Trophoblast cell (in vitro differentiated cells and primary cell): Measurements from ENCODE around the gene TRPV5.

Experiments used
- DNase-seq, 2 donors: peaks; one replicate each; pipeline ENCODE4 v3.0.0-alpha.2; 2016
- H2AFZ ChIP-seq: 2 replicates; pipeline ENCODE4 v1.6.1; 2013; ENCODE audit warnings: low read length, moderate library complexity, mild to moderate bottlenecking; ENCODE audit not compliant: insufficient read depth, poor library complexity
- H2AK5ac ChIP-seq: 2 replicates; pipeline ENCODE4 v1.6.1; 2013; ENCODE audit warnings: mild to moderate bottlenecking, low read length
- H2BK120ac ChIP-seq: 2 replicates; pipeline ENCODE4 v1.6.1; 2013; ENCODE audit warnings: low read length, mild to moderate bottlenecking, moderate library complexity; ENCODE audit not compliant: insufficient read depth, poor library complexity
- H2BK12ac ChIP-seq: 2 replicates; pipeline ENCODE4 v1.6.1; 2013; ENCODE audit warnings: mild to moderate bottlenecking, low read length, moderate library complexity
- H2BK5ac ChIP-seq: 2 replicates; pipeline ENCODE4 v1.6.1; 2013; ENCODE audit warnings: low read length, low read depth, moderate library complexity, mild to moderate bottlenecking; ENCODE audit not compliant: poor library complexity
- H3K14ac ChIP-seq: 2 replicates; pipeline ENCODE4 v1.6.1; 2013; ENCODE audit warnings: mild to moderate bottlenecking, low read length
- H3K18ac ChIP-seq: 2 replicates; pipeline ENCODE4 v1.6.1; 2013; ENCODE audit warnings: mild to moderate bottlenecking, low read length
- H3K23ac ChIP-seq: 2 replicates; pipeline ENCODE4 v1.6.1; 2013; ENCODE audit warnings: low read length
- H3K27ac ChIP-seq: 2 replicates; pipeline ENCODE4 v1.5.1; 2013; ENCODE audit warnings: low read depth, mild to moderate bottlenecking, inconsistent platforms, low read length, moderate library complexity
- H3K27me3 ChIP-seq: 2 replicates; pipeline ENCODE4 v1.6.1; 2013; ENCODE audit warnings: inconsistent platforms, mild to moderate bottlenecking, low read length, moderate library complexity; ENCODE audit not compliant: insufficient read depth
- H3K36me3 ChIP-seq, 2 experiments: 1 replicate in 1 of 2; 2 replicates in 1 of 2; pipeline ENCODE4 v1.6.1; 2013; ENCODE audit warnings: low read length in 2 of 2, mild to moderate bottlenecking in 2 of 2, moderate library complexity in 1 of 2; ENCODE audit not compliant: insufficient read depth in 2 of 2, control insufficient read depth in 1 of 2
- H3K4ac ChIP-seq: 2 replicates; pipeline ENCODE4 v1.6.1; 2013; ENCODE audit warnings: low read depth, mild to moderate bottlenecking, low read length, moderate library complexity
- H3K4me1 ChIP-seq, 2 experiments: 1 replicate in 1 of 2; 2 replicates in 1 of 2; pipeline ENCODE4 v1.6.1; 2013; ENCODE audit warnings: low read length in 2 of 2, mild to moderate bottlenecking in 2 of 2, moderate library complexity in 1 of 2; ENCODE audit not compliant: insufficient read depth in 2 of 2, control insufficient read depth in 1 of 2
- H3K4me2 ChIP-seq: 2 replicates; pipeline ENCODE4 v1.6.1; 2013; ENCODE audit warnings: inconsistent platforms, mild to moderate bottlenecking, low read length, moderate library complexity
- H3K4me3 ChIP-seq: 2 replicates; pipeline ENCODE4 v1.5.1; 2013; ENCODE audit warnings: mild to moderate bottlenecking, low read depth, low read length, inconsistent platforms
- H3K79me1 ChIP-seq: one replicate; pipeline ENCODE4 v1.6.1; 2013; ENCODE audit warnings: low read length
- H3K79me2 ChIP-seq: 2 replicates; pipeline ENCODE4 v1.6.1; 2013; ENCODE audit warnings: low read length, mild to moderate bottlenecking; ENCODE audit not compliant: control insufficient read depth, insufficient read depth, poor library complexity
- H3K9ac ChIP-seq: 2 replicates; pipeline ENCODE4 v1.6.1; 2013; ENCODE audit warnings: mild to moderate bottlenecking, low read length
- H3K9me3 ChIP-seq: 2 replicates; pipeline ENCODE4 v1.6.1; 2013; ENCODE audit warnings: low read depth, mild to moderate bottlenecking, control low read depth, inconsistent platforms, low read length; ENCODE audit not compliant: insufficient read depth
- H4K12ac ChIP-seq: 2 replicates; pipeline ENCODE4 v1.6.1; 2013; ENCODE audit warnings: low read depth, mild to moderate bottlenecking, low read length, moderate library complexity
- H4K8ac ChIP-seq: 2 replicates; pipeline ENCODE4 v1.6.1; 2013; ENCODE audit warnings: low read depth, mild to moderate bottlenecking, low read length, moderate library complexity
- H4K91ac ChIP-seq: one replicate; pipeline ENCODE4 v1.6.1; 2013; ENCODE audit warnings: low read depth, mild to moderate bottlenecking, low read length, moderate library complexity
- WGBS: extraction: QIAGEN DNeasy Blood & Tissue Kit; methylation state at CpG from one replicate; pipeline ENCODE4 v1.1.7; 2013; ENCODE audit warnings: missing lambda C conversion rate; ENCODE audit not compliant: insufficient read length, insufficient coverage; ENCODE audit errors: extremely low coverage; 5-methylcytosine and 5-hydroxymethylcytosine counted together

The TRPV5 gene

DNA sequence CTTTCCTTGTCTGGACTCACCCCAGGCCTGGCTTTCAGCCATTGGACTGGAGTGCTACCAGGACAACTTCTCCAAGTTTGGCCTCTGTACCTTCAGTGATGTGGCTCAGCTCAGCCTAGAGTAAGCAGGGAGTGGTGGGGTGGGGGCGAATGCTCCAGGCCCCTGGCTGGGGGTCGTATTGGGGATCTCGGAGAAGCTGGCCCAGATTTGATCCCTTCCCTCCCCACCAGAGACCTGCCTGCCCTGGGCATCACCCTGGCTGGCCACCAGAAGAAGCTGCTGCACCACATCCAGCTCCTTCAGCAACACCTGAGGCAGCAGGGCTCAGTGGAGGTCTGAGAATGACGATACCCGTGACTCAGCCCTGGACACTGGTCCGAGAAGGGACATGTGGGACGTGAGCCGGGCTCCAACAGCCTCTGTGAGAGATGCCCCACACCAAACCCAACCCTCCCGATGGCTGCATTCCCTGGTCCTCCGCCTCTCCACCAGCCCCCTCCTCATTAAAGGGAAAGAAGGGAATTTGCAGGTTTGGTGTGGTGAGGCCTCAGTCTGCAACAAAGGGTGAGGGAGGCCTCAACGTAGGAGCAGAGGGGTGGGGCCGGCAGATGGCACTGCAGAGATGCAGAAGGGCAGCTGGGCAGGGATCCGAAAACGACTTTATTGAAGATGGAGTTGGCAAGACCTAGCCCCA, 62.8 kb downstream of the TRPV5 start:
- Histone ChIP-seq H2BK12ac (no peak overlapping the region), H3K23ac (no peak overlapping the region), H3K4me2 (no peak overlapping the region), H4K12ac (no peak overlapping the region), H3K79me2 (no peaks in the 10 kb centered on the region), H3K36me3 (peaks cover 27 to 37% of the 10 kb centered on the region in 2 experiments), H4K91ac (no peak overlapping the region), H3K4me3 (no peak overlapping the region), H3K27me3 (no peaks in the 10 kb centered on the region), H3K4ac (no peak overlapping the region), H3K14ac (no peak overlapping the region), H3K4me1 (no peaks in the 10 kb centered on the region), H4K8ac (no peak overlapping the region), H3K9ac (no peak overlapping the region), H3K27ac (no peak overlapping the region), H3K79me1 (no peaks in the 10 kb centered on the region), H2AFZ (no peak overlapping the region), H2AK5ac (no peak overlapping the region), H2BK120ac (no peak overlapping the region), H2BK5ac (no peak overlapping the region), H3K18ac (no peak overlapping the region), H3K9me3 (peaks cover 1% of the 10 kb centered on the region)
- no peak for DNase-seq
- WGBS: no CpG with 5 or more reads among the region's 14 CpGs

DNA sequence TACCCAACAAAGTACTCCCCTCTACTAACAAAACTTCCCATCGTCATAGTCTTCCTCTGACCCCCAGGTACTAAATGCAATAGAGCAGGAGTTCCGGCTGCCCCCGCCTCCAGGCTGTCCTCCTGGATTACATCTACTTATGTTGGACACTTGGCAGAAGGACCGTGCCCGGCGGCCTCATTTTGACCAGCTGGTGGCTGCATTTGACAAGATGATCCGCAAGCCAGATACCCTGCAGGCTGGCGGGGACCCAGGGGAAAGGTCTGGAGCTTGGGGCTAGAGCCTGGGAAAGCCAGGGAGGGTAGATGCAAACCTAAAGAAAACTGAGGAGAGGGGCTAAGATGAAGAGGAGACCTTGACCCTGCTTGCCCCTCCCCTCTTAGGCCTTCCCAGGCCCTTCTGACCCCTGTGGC, 63.4 kb downstream of the TRPV5 start:
- no peaks in the 10 kb centered on the region for H3K79me1 ChIP-seq
- H3K23ac ChIP-seq: no peak overlapping the region
- no peak overlapping the region for H4K91ac ChIP-seq
- no peak overlapping the region for H3K4me3 ChIP-seq
- H2AK5ac ChIP-seq: no peak overlapping the region
- H2AFZ ChIP-seq: no peak overlapping the region
- H2BK5ac ChIP-seq: no peak overlapping the region
- H3K27me3 ChIP-seq: no peaks in the 10 kb centered on the region
- H4K8ac ChIP-seq: no peak overlapping the region
- H3K4me1 ChIP-seq: no peaks in the 10 kb centered on the region
- no peak overlapping the region for H2BK120ac ChIP-seq
- H4K12ac ChIP-seq: no peak overlapping the region
- WGBS: no CpG with 5 or more reads among the region's 8 CpGs
- H3K9me3 ChIP-seq: peaks cover 1% of the 10 kb centered on the region
- H3K27ac ChIP-seq: no peak overlapping the region
- H3K4ac ChIP-seq: no peak overlapping the region
- no peak overlapping the region for H2BK12ac ChIP-seq
- DNase-seq: no peak
- no peak overlapping the region for H3K14ac ChIP-seq
- no peak overlapping the region for H3K4me2 ChIP-seq
- no peak overlapping the region for H3K9ac ChIP-seq
- H3K36me3 ChIP-seq: peaks cover 27 to 37% of the 10 kb centered on the region in 2 experiments
- H3K79me2 ChIP-seq: no peaks in the 10 kb centered on the region
- no peak overlapping the region for H3K18ac ChIP-seq

DNA sequence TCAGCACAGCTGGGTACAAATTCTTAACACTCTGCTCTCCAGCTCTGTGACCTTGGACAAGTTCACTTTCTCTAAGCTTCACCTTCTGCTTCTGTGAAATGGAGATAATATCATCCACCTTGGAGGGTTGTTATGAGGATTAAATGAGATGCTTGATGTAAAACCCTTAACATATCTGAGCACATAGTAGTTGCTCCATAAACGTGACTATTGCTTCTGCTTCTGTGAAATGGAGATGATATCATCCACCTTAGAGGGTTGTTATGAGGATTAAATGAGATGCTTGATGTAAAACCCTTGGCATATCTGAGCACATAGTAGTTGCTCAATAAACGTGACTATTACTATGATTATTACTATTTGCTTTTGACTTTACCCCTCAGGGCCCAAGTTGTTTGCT, 64.1 kb downstream of the TRPV5 start:
- Histone ChIP-seq H2AK5ac (no peak overlapping the region), H3K79me1 (no peaks in the 10 kb centered on the region), H3K18ac (no peak overlapping the region), H3K4me1 (no peaks in the 10 kb centered on the region), H3K14ac (no peak overlapping the region), H3K23ac (no peak overlapping the region), H2BK5ac (no peak overlapping the region), H3K9me3 (peaks cover under 1% of the 10 kb centered on the region), H3K4me2 (no peak overlapping the region), H3K79me2 (no peaks in the 10 kb centered on the region), H4K12ac (no peak overlapping the region), H3K4ac (no peak overlapping the region), H3K36me3 (peaks cover 31 to 41% of the 10 kb centered on the region in 2 experiments), H2BK120ac (no peak overlapping the region), H3K27ac (no peak overlapping the region), H3K9ac (no peak overlapping the region), H3K4me3 (no peak overlapping the region), H4K8ac (no peak overlapping the region), H4K91ac (no peak overlapping the region), H2BK12ac (no peak overlapping the region), H3K27me3 (no peaks in the 10 kb centered on the region), H2AFZ (no peak overlapping the region)
- no CpG with 5 or more reads among the region's 2 CpGs for WGBS
- no peak for DNase-seq

DNA sequence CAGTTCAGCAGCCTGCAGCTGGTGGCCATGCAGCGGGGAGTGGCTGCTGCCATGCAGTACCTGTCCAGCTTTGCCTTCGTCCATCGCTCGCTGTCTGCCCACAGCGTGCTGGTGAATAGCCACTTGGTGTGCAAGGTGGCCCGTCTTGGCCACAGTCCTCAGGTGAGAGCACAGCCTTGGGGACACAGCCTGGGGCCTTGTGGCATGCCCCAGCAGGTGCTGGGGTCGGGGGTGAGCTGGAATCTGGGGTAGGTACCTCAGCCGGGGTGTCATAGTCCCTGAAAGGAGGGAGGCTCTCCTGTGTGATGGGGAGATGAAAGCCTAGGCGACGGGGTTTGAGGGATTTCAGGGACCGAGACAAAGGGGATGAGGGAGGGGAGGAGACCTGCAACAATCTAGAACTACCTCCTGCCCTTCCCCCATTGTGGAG, 64.5 kb downstream of the TRPV5 start:
- DNase-seq: no peak
- no CpG with 5 or more reads among the region's 11 CpGs for WGBS

More for the DNA sequence above, 64.5 kb downstream of the TRPV5 start:
- no peaks in the 10 kb centered on the region for H3K4me1 ChIP-seq
- no peak overlapping the region for H3K18ac ChIP-seq
- no peak overlapping the region for H3K9ac ChIP-seq
- H3K4ac ChIP-seq: no peak overlapping the region
- no peak overlapping the region for H4K8ac ChIP-seq
- H4K12ac ChIP-seq: no peak overlapping the region
- H3K79me2 ChIP-seq: no peaks in the 10 kb centered on the region
- no peaks in the 10 kb centered on the region for H3K9me3 ChIP-seq
- H2AK5ac ChIP-seq: no peak overlapping the region
- H3K36me3 ChIP-seq: peaks cover 35 to 45% of the 10 kb centered on the region in 2 experiments
- H3K4me2 ChIP-seq: no peak overlapping the region
- no peak overlapping the region for H2BK5ac ChIP-seq
- no peak overlapping the region for H3K23ac ChIP-seq
- no peak overlapping the region for H3K27ac ChIP-seq
- no peak overlapping the region for H2BK120ac ChIP-seq
- no peak overlapping the region for H2BK12ac ChIP-seq
- H3K27me3 ChIP-seq: no peaks in the 10 kb centered on the region
- no peak overlapping the region for H4K91ac ChIP-seq
- H3K4me3 ChIP-seq: no peak overlapping the region
- no peak overlapping the region for H3K14ac ChIP-seq
- no peaks in the 10 kb centered on the region for H3K79me1 ChIP-seq
- no peak overlapping the region for H2AFZ ChIP-seq
